Activated T-cell treated with anti-CD3 and anti-CD28 coated beads, Interleukin-2, amount 50 U/mL, for 4 hours (primary cell): ENCODE measurements around the gene PRSS1. TPM values are rescaled to one million over a fixed set of nuclear protein-coding genes. Genes with fewer than 3 reads are reported as not detected.
"Not testable (repeated sequence)": the region's sequence is repeated elsewhere in the genome, so short reads cannot be mapped to it uniquely, and the experiment has no call there.

Source experiments
- ATAC-seq, 2 donors: fragments of 200-7000 bp; cut with Tn5 transposase; one replicate each; pipeline ENCODE4 v1.10.0; 2021
- DNase-seq: peaks from one replicate; pipeline ENCODE4 v3.0.0-alpha.2; 2020
- H3K27me3 Mint-ChIP-seq: one replicate; pipeline ENCODE4 v1.8.0; 2021; ENCODE audit warnings: low read depth, mixed read lengths
- H3K36me3 Mint-ChIP-seq: one replicate; pipeline ENCODE4 v1.8.0; 2022; ENCODE audit warnings: mixed read lengths; ENCODE audit not compliant: insufficient read depth
- H3K4me1 Mint-ChIP-seq: one replicate; pipeline ENCODE4 v1.8.0; 2021; ENCODE audit warnings: low read depth, mixed read lengths
- H3K4me3 Mint-ChIP-seq: one replicate; pipeline ENCODE4 v1.8.0; 2021; ENCODE audit warnings: mild to moderate bottlenecking, moderate library complexity, mixed read lengths
- H3K9me3 Mint-ChIP-seq: one replicate; pipeline ENCODE4 v1.8.0; 2021; ENCODE audit warnings: mixed read lengths
- total RNA-seq, 3 donors: library from RNA; stranded (reverse); gene quantifications; one replicate each; pipeline ENCODE4 v1.2.1, GENCODE V29; 2021

The PRSS1 gene
- total RNA-seq, 3 donors from 2014 or later: 6.6 to 11.7 (median 9.2) TPM

DNA sequence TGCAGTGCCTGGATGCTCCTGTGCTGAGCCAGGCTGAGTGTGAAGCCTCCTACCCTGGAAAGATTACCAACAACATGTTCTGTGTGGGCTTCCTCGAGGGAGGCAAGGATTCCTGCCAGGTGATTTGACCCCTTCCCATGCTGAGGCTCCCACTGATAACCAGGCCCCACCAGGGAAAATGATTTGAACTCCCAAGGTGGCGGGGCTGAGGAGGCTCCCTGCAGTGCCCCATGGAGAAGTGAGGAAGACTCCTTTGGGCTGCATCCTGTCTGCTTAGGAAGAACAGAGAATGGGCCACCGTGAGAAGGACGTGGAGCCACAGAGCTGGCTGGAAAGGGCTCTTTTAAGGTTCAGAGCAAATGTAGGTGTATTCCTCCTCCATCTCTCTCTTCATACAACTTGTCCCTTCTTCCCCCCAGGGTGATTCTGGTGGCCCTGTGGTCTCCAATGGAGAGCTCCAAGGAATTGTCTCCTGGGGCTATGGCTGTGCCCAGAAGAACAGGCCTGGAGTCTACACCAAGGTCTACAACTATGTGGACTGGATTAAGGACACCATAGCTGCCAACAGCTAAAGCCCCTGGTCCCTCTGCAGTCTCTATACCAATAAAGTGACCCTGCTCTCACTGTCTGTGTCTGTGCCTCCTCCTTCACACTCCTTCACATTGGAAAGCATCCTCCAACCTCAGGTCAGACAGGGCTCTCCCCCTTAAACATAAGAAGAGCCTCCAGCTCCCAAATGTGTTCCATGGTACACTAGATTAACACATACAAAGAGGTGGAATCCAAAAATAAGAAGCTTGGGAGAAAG is 24.9 kb downstream of the PRSS1 start:
- no peak for ATAC-seq
- no peaks in the 10 kb centered on the region for H3K9me3 Mint-ChIP-seq
- peaks cover 11% of the 10 kb centered on the region for H3K4me1 Mint-ChIP-seq
- H3K27me3 Mint-ChIP-seq: no peaks in the 10 kb centered on the region
- no peak overlapping the region for H3K4me3 Mint-ChIP-seq
- no peak for DNase-seq
- no peaks in the 10 kb centered on the region for H3K36me3 Mint-ChIP-seq

DNA sequence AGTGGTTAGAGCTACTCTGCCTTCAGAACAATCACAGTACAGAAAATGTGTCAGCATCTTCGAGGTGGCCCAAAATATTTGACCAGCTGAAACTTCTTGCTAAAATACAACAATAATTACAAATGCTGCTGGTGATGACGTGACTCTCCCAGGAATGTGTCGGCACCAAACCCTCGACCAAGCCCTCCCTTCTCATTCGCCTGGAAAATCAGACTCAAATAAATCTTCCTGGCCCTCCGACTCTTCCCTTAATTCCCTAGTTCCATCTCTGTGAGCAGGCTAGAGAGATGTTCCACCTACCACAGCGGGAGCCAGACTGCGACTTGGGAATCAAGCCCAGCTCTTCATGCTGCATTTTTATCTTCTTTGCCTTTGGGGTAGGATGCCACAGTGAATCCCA is 25.6 kb downstream of the PRSS1 start:
- peaks cover 11% of the 10 kb centered on the region for H3K4me1 Mint-ChIP-seq
- no peaks in the 10 kb centered on the region for H3K9me3 Mint-ChIP-seq
- H3K36me3 Mint-ChIP-seq: no peaks in the 10 kb centered on the region
- ATAC-seq (no peak), DNase-seq (no peak)
- H3K4me3 Mint-ChIP-seq: no peak overlapping the region
- H3K27me3 Mint-ChIP-seq: no peaks in the 10 kb centered on the region

- DNase-seq, ATAC-seq, H3K4me3 Mint-ChIP-seq, H3K4me1 Mint-ChIP-seq, H3K27me3 Mint-ChIP-seq, H3K36me3 Mint-ChIP-seq, H3K9me3 Mint-ChIP-seq: not testable (repeated sequence)
These were observed 26.3 kb downstream of the PRSS1 start for GRCh38 chr7:142775351-142776115.

DNA sequence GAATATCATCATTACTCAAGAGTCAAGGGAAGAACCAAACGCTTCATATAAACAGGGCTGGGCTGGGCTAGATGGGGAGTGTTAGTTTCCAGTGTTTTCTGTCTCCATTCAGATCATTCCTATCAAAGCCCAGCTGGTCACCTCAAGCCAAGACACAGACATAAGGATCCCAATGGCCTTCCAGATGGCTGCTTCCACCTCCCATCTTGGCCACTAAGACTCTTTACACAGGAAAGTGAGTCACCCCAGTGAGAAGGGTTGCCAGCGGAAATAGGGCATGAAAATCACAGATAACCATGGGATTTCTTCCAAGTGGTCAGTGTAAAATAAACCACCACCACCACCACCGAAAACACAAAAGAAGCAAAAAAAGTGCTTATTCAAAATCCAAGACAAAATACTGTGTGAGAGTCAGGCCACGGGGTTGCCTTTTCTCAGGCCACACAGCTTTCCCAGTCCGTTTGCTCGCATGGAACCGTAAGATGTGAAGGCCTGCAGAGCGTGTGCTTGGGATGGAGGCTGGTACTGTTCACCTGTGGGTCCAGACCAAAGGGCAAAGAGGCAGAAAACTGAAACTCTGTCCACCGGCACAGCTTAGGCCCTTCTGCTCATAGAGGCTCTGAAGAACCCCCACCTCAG is 27.1 kb downstream of the PRSS1 start:
- peaks cover 2% of the 10 kb centered on the region for H3K4me1 Mint-ChIP-seq
- H3K27me3 Mint-ChIP-seq: no peaks in the 10 kb centered on the region
- ATAC-seq (no peak), DNase-seq (no peak)
- no peak overlapping the region for H3K4me3 Mint-ChIP-seq
- H3K36me3 Mint-ChIP-seq: no peaks in the 10 kb centered on the region
- H3K9me3 Mint-ChIP-seq: no peaks in the 10 kb centered on the region

DNA sequence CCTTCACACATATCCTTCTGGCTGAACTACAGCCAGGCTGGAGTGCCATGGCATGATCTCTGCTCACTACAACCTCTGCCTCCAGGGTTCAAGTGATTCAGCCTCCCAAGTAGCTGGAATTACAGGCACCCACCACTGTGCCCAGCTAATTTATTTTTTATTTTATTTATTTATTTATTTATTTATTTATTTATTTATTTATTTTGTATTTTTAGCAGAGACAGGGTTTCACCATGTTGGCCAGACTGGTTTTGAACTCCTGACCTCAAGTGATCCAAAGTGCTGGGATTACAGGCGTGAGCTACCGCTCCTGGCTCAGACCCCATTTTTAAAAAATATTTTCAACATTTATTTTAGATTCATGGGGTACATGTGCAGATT is 27.6 kb downstream of the PRSS1 start:
- not testable (repeated sequence) for H3K9me3 Mint-ChIP-seq, DNase-seq, H3K4me1 Mint-ChIP-seq, H3K27me3 Mint-ChIP-seq, ATAC-seq, H3K4me3 Mint-ChIP-seq, H3K36me3 Mint-ChIP-seq

DNA sequence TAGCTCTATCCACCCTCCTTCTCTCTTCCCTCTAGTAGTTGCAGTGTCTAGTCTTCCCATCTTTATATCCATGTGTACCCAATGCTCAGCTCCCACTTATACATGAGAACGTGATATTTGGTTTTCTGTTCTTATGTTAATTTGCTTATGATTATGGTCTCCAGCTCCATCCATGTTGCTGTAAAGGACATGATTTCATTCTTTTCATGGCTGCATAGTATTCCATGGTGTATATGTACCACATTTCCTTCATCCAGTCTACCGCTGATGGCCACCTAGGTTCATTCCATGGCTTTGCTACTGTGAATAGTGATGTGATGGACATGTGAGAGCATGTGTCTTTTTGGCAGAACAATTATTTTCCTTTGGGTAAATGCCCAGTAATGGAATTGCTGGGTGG is 28.0 kb downstream of the PRSS1 start:
- no peaks in the 10 kb centered on the region for H3K27me3 Mint-ChIP-seq
- DNase-seq (no peak), ATAC-seq (no peak)
- peaks cover 2% of the 10 kb centered on the region for H3K4me1 Mint-ChIP-seq
- H3K4me3 Mint-ChIP-seq: no peak overlapping the region
- no peaks in the 10 kb centered on the region for H3K9me3 Mint-ChIP-seq
- H3K36me3 Mint-ChIP-seq: no peaks in the 10 kb centered on the region

DNA sequence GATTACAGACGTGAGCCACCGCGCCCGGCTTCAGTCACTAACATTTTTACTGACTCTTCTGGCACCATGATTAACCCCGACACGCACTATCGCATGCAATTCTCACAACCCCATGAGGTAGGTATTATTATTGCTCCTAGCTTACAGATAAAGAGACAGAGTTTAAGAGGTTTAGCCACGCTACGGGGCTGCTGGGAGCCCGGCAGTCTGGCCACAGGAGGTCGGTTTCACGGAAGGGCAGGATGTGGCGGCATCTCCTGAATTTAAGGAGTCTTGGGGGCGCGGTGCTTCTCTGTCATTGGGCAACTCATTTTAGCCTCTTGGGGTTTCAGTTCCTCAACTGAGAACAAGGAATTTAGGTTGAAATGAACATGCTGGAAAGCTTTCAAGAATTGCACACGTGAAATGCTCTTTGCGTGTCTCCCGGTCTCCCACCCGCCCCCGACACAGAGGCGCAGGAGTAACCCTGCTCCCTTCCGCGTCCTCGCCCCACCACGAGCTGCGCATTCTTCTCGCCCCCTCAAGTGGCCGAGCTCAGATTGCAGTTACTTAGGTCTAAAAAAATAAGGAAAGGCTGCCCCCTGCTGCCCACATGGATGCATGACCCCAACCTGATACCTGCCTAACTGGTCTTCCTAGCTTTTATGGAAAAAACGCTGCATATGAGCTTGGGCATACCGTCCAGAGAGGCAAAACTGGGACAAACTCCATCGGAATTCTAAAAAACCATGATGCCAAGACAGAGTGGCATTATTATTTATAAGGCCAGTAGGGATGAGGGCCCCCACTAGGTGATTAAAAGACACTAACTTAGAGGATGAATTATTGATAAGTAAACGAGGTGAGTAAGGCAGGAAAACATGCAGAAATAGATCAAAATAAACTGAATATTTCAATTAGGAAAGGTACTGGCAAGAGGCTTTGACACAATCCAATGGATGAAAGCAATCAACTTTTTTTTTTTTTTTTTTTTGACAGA is 33.9 kb downstream of the PRSS1 start:
- Mint-ChIP-seq H3K4me3 (peak overlapping the region; percentile 78), H3K27me3 (no peaks in the 10 kb centered on the region), H3K36me3 (no peaks in the 10 kb centered on the region), H3K4me1 (peaks cover 9% of the 10 kb centered on the region), H3K9me3 (no peaks in the 10 kb centered on the region)
- ATAC-seq: peak; percentile 42 to 54
- DNase-seq: peak; percentile 75

DNA sequence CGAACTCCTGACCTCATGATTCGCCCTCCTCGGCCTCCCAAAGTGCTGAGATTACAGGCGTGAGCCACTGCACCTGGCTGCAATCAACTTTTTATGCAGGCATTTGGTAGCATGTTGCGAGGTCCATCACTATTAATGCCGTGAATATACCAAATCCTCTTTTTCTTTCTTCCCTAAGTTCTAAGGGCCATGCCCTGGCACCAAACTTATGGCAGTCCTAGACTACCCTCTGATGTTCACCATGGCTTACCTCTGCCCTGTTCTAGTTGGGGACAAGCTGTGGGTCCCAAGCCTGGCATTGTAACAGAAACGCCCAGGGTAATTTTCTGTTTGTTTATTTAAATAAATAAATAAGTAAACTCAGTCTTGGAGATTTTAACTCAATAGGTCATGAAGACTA is 34.8 kb downstream of the PRSS1 start:
- ATAC-seq (no peak), DNase-seq (no peak)
- H3K9me3 Mint-ChIP-seq: no peaks in the 10 kb centered on the region
- H3K4me1 Mint-ChIP-seq: peaks cover 9% of the 10 kb centered on the region
- no peaks in the 10 kb centered on the region for H3K27me3 Mint-ChIP-seq
- no peak overlapping the region for H3K4me3 Mint-ChIP-seq
- H3K36me3 Mint-ChIP-seq: peaks cover 6% of the 10 kb centered on the region

GRCh38 chr7:142784716-142785115 is 35.4 kb downstream of the PRSS1 start:
- Mint-ChIP-seq H3K36me3 (peaks cover 11% of the 10 kb centered on the region), H3K4me3 (peak overlapping the region; percentile 45), H3K9me3 (no peaks in the 10 kb centered on the region), H3K27me3 (no peaks in the 10 kb centered on the region), H3K4me1 (peaks cover 9% of the 10 kb centered on the region)
- no peak for ATAC-seq
- DNase-seq: no peak

- DNase-seq: peak; percentile 72
- Mint-ChIP-seq H3K4me1 (peaks cover 12% of the 10 kb centered on the region), H3K4me3 (peak overlapping the region; percentile 92), H3K36me3 (peaks cover 18% of the 10 kb centered on the region), H3K27me3 (no peaks in the 10 kb centered on the region), H3K9me3 (no peaks in the 10 kb centered on the region)
- ATAC-seq: peak; percentile 84 to 86
These were observed 36.6 kb downstream of the PRSS1 start for GRCh38 chr7:142785841-142786250.

DNA sequence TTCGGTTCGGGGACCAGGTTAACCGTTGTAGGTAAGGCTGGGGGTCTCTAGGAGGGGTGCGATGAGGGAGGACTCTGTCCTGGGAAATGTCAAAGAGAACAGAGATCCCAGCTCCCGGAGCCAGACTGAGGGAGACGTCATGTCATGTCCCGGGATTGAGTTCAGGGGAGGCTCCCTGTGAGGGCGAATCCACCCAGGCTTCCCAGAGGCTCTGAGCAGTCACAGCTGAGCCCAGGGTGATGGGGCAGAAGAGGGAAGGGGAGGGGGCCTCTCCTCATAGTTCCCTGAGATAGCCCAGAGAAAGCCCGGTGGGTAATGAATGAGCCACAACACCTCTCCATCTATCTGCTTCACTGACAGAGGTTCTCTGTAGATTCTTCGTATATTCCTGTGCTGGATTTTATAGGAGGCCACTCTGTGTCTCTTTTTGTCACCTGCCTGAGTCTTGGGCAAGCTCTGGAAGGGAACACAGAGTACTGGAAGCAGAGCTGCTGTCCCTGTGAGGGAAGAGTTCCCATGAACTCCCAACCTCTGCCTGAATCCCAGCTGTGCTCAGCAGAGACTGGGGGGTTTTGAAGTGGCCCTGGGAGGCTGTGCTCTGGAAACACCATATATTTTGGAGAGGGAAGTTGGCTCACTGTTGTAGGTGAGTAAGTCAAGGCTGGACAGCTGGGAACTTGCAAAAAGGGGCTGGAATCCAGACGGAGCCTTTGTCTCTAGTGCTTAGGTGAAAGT is 37.9 kb downstream of the PRSS1 start:
- ATAC-seq (no peak), DNase-seq (no peak)
- H3K9me3 Mint-ChIP-seq: no peaks in the 10 kb centered on the region
- peaks cover 24% of the 10 kb centered on the region for H3K36me3 Mint-ChIP-seq
- H3K4me1 Mint-ChIP-seq: peaks cover 19% of the 10 kb centered on the region
- peak overlapping the region; percentile 92 for H3K4me3 Mint-ChIP-seq
- no peaks in the 10 kb centered on the region for H3K27me3 Mint-ChIP-seq

GRCh38 chr7:142787783-142788182 is 38.5 kb downstream of the PRSS1 start:
- H3K36me3 Mint-ChIP-seq: peaks cover 29% of the 10 kb centered on the region
- ATAC-seq (no peak), DNase-seq (no peak)
- peaks cover 23% of the 10 kb centered on the region for H3K4me1 Mint-ChIP-seq
- no peaks in the 10 kb centered on the region for H3K9me3 Mint-ChIP-seq
- H3K27me3 Mint-ChIP-seq: no peaks in the 10 kb centered on the region
- H3K4me3 Mint-ChIP-seq: peak overlapping the region; percentile 92
